Tibial nerve (tissue), 4 donors: ENCODE measurements around the gene MN1.

Experiments used
- CTCF ChIP-seq, 5 experiments: fragments of 200-600 bp in 3 of 5; fragments of 450-650 bp in 2 of 5; sonication (generic) in 3 of 5; IDR thresholded peaks; one replicate each; pipeline ENCODE4 v1.5.1; 2016 to 2019; ENCODE audit warnings: antibody characterized with exemption in 5 of 5, mild to moderate bottlenecking in 3 of 5, moderate library complexity in 2 of 5
- EP300 ChIP-seq, 2 donors: sonication (generic); formaldehyde crosslinking; IDR thresholded peaks; one replicate each; pipeline ENCODE4 v1.6.1; 2017; ENCODE audit warnings: antibody characterized with exemption in 2 of 2, mild to moderate bottlenecking in 1 of 2

DNA sequence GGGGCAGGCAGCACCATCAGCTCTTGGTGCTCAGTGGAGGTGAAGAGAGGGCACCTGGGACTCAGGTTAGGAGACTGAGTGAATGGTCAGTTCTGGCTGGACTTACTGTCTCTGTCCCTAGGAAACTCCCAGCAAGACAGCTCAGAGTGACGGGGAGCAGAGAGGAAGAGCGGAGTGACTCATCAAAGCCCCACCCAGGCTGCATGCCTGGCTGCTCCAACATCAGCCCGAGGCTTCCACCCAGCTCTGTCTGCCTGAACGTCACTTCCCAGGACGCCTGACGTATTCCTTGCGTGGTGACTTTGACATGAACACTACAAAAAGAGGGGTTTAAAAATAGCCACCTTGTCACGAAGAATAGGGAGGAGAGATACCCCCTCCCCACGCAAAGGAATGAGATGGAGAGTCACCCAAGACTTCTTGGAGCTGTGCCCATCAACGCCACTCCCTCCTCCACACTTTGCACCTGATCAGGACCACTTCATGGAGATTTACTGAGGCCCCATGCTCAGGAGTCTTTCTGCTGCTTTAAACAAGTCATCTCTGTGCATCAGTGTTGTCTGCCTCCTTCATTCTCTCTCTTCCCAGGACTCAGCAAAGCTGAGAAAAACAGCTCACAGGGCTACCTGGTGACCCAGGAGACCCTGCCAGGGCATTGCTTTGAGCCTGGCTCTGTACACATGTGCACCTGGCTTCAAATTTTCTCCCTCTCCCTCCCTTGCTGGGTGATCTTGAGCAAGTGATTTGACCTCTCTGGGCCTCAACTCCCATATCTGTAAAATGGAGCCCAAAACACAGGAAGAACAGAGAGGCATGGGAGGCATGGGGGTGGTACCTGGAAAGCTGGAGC, 83.1 kb downstream of the MN1 start:
- TF ChIP-seq CTCF (IDR thresholded peaks at IDR 0.05): no peak
- peak in 1 of 2 donors; percentile 23 for TF ChIP-seq EP300 (IDR thresholded peaks at IDR 0.05)
